NCI-H1930 (cell line): ENCODE results near the gene TNP2.

Experiments used
- DNase-seq, 2 experiments: peaks; one replicate each; lab custom pipeline; 2025; lab: John Stamatoyannopoulos, UW

The TNP2 gene

GRCh38 chr16:11255737-11256660, 13.1 kb downstream of the TNP2 start, which contains the start of gene SOCS1:
TSS of gene SOCS1 (minus strand) at chr16:11256204. CDS start at chr16:11255478, 726 bp downstream.
- DNase-seq, result peak; percentile 74 to 84

GRCh38 chr16:11254913-11255736, 14.0 kb downstream of the TNP2 start:
- DNase-seq, result peak in 1 of 2 experiments; percentile 30

GRCh38 chr16:11253995-11254912, 14.9 kb downstream of the TNP2 start:
- DNase-seq, result no peak

DNA sequence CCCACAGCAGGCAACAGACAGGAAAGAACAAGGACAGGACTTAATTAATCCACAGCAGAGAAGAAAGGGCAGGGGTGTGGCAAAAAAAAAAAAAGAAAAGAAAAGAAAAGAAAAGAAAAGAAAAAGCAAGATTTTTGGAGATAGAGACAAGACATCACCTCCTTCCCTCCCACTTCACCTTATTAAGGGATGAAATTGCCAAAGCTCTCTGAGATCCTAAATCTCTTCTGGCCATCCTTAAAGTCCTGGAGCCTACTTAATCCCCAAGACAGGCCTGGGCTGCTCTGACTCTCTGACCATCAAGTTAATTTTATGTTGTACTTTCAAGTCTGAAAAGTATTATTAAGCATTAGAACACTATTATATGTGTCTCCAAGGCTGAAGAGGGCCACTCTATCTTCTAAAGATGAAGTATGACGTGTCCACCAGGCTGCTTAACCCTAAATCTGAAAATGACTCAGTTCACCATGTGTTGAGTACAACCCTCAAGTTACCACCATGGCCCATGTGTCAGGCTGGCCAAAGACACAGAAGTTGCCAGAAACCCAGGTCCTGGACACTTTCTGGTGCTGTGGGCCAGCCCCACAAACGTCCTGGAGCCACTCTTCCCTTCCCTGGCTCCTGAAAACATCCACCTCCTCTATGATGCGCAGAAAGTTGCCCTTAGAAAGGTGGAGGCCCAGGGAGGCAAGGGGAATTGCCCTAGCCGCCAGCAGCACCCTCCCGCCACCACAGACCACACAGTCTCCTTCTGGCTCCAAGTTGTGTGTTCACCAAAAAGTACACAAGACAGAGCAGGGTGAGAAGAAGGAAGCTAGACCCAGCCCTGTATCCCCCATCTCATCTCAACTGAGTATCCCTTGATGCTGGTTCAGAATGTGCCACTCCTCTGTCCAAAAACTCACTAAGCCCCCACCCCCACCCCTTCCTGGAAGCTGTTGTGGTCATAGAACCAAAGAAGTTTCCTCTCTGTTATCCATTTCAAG, 15.8 kb downstream of the TNP2 start:
- DNase-seq, result no peak

- DNase-seq, result no peak
These were observed 16.6 kb downstream of the TNP2 start for GRCh38 chr16:11252482-11252931.

- no peak for DNase-seq
These were observed 17.3 kb downstream of the TNP2 start for GRCh38 chr16:11251525-11252481.

GRCh38 chr16:11250786-11251524, 18.2 kb downstream of the TNP2 start:
- DNase-seq, result no peak

DNA sequence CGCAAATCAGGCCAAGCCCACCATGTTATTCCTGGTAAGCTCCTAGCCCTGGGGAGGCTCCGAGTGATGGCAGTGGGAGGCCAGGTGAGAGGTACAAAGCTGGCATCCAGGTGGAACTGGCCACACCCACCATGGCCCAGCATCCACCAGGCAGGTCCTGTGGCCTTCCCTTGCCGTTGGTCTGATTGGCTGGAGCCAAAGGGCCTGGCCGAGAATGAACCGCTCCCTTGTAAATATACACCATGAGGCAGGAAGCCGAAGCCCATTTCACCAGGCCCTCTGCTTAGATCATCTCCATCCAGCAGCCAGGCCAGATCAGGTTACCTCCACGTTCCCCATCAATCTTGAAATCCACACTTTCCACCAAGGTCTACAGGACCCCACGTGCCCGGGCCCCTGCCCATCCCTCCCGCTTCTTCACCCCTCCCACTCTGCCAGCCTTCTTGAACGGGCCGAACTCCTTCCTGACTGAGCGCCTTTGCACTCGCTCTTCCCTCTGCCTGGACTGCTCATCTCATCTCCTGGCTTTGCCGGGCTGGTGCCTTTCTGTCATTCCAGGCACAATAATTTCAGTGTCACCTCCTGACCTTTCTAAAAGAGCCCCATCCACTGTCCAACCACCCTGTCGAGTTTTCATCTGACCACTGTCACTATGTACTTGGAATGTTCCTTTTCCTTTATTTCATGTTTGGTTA, 18.9 kb downstream of the TNP2 start:
- no peak for DNase-seq

- no peak for DNase-seq
These were observed 19.7 kb downstream of the TNP2 start for GRCh38 chr16:11249233-11250061.

GRCh38 chr16:11248133-11248532, 21.0 kb downstream of the TNP2 start:
- no peak for DNase-seq

GRCh38 chr16:11245988-11246387, 23.1 kb downstream of the TNP2 start:
- DNase-seq, result no peak

DNA sequence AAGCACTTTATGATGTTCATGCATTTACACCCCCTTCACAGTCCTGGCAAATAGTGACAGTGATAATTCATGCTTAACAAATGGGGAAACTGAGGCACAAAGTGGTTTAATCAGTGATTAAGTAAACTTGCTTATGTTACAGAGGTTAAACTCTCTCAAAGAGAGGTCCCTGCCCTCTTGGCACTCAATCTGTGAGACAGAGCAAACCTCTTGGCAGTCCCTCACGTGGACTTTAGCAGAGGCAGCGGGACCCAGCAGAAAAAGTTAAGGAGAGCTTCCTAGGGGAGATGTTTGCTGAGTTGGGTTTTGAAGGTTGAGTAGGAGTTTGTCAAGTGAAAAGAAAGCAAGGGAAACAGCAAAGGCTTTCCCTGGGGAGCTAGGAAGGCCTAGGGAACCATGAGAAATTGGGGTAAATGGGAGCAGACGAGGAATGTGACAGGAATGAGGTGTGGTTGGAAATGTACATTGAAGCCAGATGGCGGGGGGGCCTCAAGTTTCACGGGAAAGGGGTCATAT, 23.8 kb downstream of the TNP2 start:
- no peak for DNase-seq

DNA sequence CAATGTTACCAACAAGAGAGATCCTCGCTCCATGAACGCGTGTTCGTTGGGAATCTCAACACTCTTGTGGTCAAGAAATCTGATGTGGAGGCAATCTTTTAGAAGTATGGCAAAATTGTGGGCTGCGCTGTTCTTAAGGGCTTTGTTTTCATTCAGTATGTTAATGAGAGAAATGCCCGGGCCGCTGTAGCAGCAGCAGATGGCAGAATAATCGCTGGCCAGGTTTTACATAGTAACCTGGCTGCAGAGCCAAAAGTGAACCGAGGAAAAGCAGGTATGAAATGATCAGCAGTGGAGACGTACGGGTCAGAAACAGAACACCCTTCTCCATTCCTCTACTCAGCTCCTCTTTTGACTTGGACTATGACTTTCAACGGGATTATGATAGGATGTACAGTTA, 26.5 kb downstream of the TNP2 start:
- no peak for DNase-seq

GRCh38 chr16:11241480-11242204, 27.5 kb downstream of the TNP2 start:
- DNase-seq, result no peak

- no peak for DNase-seq
These were observed 28.3 kb downstream of the TNP2 start for GRCh38 chr16:11240636-11241473.
